GM12864 (cell line): Measurements from ENCODE around the gene FRYL.

Experiments used
- DNase-seq: peaks from one replicate; pipeline ENCODE4 v3.0.0-alpha.2; 2011; ENCODE audit warnings: low read depth
- H3K4me3 ChIP-seq: 2 replicates; pipeline ENCODE4 v1.5.1; 2011; ENCODE audit warnings: mild to moderate bottlenecking, low read depth, low read length, control low read depth
- TF ChIP-seq, protein P1 (sequence below): IDR thresholded peaks from 2 replicates; pipeline ENCODE4 v1.5.1; 2011; ENCODE audit warnings: low read depth, mild to moderate bottlenecking, moderate library complexity, low read length, control low read depth, inconsistent platforms; ENCODE audit errors: missing control alignments

The FRYL gene

DNA sequence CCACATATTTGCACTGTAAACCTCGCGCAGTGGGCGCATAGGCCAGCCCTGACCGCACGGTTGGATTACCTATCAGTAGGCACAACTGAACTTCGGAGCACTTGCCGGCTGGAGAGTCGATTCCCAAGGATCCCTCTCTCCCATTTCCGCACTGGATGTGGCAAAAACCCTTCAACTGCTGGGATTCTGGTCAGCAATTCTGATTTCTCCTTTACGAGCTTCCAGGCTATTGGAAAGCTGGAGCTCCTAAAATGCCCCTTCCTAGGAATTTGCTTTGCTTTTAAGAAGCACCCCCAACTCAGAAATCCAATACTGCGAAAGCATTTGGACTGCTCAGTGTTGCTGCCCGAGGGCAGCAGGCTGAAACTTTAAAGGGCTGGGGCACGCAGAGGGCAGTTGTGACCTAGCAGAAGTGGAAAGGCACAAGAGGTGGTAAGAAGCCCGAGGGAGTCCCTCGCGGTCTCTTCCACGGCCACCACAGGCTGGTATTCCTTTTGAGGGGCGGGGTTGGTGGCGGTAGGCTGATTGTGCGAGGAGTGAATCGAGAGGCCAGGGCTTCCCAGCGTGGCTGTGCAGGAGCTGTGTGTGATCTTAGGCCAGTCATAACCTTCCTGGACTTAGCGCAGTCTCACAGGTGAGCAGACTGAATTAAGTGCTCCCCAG lies 288.4 kb downstream of the FRYL start:
- TF ChIP-seq, protein P1, sequence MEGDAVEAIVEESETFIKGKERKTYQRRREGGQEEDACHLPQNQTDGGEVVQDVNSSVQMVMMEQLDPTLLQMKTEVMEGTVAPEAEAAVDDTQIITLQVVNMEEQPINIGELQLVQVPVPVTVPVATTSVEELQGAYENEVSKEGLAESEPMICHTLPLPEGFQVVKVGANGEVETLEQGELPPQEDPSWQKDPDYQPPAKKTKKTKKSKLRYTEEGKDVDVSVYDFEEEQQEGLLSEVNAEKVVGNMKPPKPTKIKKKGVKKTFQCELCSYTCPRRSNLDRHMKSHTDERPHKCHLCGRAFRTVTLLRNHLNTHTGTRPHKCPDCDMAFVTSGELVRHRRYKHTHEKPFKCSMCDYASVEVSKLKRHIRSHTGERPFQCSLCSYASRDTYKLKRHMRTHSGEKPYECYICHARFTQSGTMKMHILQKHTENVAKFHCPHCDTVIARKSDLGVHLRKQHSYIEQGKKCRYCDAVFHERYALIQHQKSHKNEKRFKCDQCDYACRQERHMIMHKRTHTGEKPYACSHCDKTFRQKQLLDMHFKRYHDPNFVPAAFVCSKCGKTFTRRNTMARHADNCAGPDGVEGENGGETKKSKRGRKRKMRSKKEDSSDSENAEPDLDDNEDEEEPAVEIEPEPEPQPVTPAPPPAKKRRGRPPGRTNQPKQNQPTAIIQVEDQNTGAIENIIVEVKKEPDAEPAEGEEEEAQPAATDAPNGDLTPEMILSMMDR = no peak
- H3K4me3 ChIP-seq = no peak overlapping the region
- DNase-seq = no peak

DNA sequence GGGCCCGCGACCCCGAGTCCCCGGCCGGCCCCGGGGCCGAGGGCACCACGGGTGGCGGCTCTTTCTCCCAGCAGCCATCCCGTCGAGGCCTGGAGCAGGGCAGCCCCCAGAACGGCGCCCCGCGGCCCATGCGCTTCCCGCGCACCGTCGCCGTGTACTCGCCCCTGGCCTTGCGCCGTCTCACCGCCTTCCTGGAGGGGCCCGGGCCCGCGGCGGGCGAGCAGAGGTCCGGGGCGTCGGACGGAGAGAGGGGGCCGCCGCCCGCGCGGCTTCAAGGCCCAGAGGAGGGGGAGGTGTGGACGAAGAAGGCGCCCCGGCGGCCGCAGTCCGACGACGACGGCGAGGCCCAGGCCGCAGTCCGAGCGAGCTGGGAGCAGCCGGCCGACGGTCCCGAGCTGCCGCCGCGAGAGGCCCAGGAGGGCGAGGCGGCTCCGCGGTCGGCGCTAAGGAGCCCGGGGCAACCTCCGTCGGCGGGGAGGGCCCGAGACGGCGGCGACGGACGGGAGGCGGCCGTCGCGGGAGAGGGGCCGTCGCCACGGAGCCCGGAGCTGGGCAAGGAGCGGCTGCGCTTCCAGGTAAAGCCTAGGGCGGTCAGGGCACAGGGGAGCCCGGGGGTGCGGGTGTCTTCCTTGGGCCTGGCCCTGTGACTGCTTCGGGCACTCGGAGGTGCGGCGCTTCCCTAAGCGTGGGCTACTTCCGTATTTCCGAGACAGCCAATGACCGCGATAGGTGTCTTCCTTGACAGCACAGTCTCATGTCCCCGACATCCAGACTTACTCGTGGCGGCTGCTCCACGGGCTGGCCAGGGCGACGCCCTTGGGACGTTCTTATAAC lies 289.2 kb downstream of the FRYL start:
- TF ChIP-seq, protein P1 = no peak
- no peak for DNase-seq
- H3K4me3 ChIP-seq = no peak overlapping the region

DNA sequence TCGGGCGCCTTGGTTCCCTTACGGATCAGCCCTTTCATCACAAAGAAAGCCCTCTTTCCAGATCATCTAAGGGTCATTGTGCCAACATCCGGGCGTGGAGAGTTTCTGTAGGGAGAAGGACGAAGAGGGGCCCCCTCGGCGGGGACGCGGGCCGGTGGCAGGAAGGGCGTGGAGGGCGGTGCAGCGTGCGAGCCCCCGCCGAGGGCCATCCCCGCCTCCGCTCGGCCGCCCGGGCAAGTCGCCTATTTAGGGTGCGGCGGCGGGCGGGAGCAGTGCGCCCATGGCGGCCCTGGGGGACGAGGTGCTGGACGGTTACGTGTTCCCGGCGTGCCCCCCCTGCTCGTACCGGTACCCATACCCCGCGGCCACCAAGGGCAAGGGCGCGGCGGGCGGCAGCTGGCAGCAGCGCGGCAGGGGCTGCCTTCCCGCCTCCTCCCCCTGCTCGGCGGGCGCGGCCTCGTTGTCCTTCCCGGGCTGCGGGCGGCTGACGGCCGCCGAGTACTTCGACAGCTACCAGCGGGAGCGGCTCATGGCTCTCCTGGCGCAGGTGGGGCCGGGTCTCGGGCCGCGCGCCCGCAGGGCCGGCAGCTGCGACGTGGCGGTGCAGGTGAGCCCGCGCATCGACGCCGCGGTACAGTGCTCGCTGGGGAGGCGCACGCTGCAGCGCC lies 289.9 kb downstream of the FRYL start, which contains the start of gene ZAR1:
Gene ZAR1, plus strand, starts transcription at position 241 of the 668 bp plus-strand sequence. Its CDS starts 40 bp downstream, at position 281.
- no peak for DNase-seq
- H3K4me3 ChIP-seq = peak within 1 kb of the TSS; percentile 9
- TF ChIP-seq, protein P1 = no peak

DNA sequence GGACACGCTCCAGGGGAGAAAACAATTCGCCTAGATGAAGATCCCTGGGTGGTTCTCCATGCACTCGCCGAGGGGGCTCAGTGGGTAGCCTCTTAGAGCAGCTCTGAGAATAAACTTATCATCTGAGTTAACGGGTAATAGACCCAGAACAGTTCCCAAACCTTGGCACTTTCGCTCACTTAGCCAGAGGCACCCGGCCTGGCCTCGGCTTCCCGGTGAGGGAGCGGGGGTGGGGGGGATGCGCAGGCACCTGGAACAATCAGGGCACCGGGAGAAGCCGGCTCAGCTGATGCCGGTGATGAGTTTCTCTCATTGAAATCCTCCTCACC lies 290.4 kb downstream of the FRYL start:
- TF ChIP-seq, protein P1 = no peak
- peak overlapping the region; percentile 9; the same call in 1 of the 2 replicates for H3K4me3 ChIP-seq
- no peak for DNase-seq

DNA sequence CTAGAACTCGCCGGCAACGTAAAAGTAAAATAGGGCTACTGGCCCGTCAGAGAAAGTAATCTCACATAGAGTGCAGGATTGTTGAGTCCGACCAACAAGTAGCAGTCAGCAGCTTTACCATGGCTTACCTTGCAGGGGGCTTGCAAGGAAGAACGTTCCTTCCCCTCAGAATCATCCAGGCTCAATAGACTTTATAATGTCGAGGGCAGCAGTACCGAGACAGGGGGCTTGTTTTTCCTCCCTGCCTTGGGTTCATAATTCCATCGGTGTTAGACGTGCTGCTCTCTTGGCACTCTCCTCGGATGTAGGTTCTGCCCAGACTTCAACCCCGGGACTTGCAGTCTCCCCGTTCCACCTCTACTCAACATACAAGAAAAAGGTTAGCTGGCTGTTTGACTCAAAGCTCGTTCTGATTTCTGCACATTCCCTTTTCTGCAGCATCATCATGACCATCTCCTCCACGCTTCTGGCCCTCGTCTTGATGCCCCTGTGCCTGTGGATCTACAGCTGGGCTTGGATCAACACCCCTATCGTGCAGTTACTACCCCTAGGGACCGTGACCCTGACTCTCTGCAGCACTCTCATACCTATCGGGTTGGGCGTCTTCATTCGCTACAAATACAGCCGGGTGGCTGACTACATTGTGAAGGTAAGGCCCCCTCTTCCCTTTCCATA lies 295.4 kb downstream of the FRYL start:
- TF ChIP-seq, protein P1 = no peak
- no peak for DNase-seq
- H3K4me3 ChIP-seq = no peak overlapping the region

DNA sequence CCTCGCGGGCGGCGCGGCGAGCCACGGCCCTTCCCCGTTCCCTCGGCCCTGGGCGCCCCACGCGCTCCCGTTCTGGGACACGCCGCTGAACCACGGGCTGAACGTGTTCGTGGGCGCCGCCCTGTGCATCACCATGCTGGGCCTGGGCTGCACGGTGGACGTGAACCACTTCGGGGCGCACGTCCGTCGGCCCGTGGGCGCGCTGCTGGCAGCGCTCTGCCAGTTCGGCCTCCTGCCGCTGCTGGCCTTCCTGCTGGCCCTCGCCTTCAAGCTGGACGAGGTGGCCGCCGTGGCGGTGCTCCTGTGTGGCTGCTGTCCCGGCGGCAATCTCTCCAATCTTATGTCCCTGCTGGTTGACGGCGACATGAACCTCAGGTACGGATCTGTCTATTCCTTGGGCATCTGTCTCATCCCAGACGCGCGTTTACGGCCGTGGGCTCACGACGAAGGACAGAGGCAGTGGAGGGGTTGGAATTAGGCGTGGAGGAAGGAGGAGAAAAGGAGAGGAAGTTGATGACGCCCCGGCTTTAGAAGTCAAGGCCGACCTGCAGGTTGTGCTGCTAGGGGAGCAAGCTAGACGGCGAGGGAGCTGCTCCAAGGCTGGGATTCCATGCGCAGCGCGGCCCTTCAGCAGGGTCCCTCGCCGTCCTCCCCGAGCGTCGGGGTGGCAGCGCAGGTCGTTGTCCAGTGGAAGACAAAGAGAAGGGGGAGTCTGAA lies 296.1 kb downstream of the FRYL start:
- TF ChIP-seq, protein P1 = no peak
- no peak overlapping the region for H3K4me3 ChIP-seq
- DNase-seq = no peak
